Colon (tissue), 2 donors: ENCODE data around the gene VPS4A.
"Not testable (repeated sequence)": the region's sequence is repeated elsewhere in the genome, so short reads cannot be mapped to it uniquely, and the experiment has no call there.

ENCODE experiments used
- FAIRE-seq: peaks from 2 replicates; lab custom pipeline; 2012; peaks lifted over from hg19 to GRCh38; lab: Jason Lieb, UNC
- donor health status: control.
- donor health status: control.

The VPS4A gene

DNA sequence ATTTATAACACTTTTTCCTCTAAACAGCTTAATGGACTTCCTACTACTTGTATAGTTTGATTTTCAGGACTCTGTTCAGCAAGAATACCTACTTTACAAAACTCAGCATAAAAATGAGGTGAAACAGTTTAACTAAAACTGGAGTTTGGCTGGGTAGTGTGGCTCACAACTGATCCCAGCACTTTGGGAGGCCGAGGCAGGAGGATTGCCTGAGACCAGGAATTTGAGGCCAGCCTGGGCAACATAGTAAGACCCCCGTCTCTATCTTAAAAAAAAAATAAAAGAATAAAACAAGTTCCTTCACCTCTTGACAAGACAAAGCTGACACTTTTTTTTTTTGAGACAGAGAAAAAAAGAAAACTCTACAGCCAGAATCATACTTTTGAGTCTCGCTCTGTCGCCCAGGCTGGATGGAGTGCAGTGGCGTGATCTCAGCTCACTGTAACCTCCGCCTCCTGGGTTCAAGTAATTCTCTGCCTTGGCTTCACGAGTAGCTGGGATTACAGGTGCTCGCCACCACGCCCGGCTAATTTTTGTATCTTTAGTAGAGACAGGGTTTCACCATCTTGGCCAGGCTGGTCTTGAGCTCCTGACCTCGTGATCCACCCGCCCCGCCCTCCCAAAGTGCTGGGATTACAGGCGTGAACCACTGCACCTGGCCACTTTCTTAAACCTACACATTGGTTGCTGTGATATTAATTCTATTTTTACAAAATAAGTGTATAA lies 16.6 kb downstream of the VPS4A start:
- no peak for FAIRE-seq

- no peak for FAIRE-seq
Measured at GRCh38 chr16:69328854-69329316, 17.7 kb downstream of the VPS4A start.

DNA sequence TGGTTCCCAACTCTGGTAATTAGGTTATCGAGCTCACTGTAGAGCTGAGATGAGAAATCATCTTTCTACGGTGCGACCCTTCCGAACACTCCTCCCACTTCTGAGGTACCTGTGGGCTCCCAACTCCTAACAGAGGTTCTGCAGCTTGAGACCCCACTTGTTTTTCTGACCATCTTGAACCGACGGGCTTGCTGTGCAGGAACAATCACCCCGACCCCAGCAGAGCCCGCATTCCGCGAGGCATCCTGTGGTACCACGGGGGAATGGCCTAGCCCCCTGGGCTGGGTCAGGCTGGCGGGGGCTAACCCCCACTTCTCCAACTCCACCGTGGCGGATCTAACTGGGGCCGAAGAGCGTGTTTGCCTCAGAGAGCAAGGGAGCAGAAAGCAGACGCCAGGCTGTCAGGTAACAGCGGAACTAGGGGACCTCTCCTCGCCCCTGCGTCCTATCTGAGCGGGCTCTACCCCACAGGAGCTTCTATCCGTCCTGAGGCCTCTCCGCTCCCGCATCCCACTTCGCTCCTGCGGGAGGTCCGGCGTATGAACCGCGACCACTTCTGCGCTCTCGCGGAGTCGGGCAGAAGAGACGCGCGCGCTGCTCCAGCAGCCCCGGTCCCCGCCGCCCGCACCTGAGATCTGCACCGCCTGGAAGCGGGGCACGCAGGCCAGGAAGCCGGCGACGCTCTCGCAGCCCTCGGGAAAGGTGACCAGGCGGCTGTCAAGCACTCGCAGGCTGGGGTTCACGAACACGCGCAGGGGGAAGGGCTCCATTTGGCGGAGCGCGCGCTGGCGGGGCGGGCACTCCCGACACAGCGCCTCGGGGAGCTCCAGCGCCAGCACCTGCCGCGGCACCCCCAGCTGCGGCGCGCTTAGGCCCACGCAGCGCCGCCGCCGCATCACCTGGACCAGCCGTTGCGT lies 18.5 kb downstream of the VPS4A start:
- no peak for FAIRE-seq

DNA sequence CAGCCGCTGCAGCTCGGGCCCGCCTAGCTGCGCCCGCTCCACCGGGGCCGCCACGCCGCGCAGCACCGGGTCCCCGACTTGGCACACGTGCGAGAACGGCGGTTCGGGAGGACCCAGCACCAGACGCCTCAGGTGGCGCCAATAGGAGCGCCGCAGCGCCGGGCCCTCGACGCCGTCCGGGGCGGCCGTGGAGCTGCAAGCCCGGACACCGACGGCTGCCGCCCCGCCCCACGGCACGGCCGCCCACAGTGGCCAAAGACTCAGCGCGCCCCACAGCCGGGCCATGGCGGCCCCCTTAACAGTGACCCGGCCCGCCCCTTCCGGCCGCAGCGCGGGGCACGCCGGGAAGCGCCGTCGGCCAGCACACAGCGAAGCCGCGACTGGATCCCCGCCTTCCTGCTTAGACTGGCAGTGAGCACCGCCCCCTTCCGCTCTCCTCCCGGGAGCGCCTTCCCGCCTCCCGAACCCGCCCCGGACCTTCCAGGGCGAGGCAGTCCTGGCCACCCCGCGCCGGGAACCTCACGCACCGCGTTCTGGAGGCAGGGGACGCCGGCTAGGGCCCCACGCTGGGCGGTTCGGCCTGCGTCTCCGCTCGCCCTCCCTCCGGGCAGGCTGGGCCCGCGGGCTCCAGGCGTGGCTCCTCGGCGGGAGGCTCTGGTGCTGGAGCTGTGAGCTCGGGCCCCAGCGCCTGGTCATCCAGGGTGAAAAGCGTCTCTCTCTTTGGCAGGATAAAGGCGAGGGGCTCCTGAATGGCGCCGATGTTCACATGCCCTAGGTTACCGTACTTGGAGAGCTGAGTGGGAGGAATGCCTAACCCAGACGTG lies 19.3 kb downstream of the VPS4A start, which contains the start of gene PDF:
TSS of gene PDF (minus strand) at position 303 of the 824 bp plus-strand sequence. CDS start at position 285, 18 bp downstream.
- no peak for FAIRE-seq

DNA sequence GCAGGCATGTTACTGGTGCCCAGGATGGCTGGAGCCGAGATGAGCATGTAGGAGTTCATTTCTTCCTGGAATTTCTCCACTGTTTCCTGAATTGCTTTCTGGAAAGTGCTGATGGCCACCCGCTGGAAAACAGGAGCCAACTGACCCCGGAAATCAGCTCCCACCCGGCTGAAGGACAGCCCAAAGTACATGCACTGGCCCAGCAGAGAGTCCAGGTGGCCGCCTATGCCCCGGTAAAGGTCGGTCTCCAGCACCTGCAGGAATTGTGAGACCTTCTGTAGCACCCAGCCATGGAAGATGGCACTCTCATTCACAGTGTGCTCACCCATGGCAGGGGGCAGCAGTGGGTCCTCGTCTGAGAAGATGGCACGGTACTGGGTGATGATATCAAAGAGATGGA lies 23.5 kb downstream of the VPS4A start:
- FAIRE-seq: no peak

DNA sequence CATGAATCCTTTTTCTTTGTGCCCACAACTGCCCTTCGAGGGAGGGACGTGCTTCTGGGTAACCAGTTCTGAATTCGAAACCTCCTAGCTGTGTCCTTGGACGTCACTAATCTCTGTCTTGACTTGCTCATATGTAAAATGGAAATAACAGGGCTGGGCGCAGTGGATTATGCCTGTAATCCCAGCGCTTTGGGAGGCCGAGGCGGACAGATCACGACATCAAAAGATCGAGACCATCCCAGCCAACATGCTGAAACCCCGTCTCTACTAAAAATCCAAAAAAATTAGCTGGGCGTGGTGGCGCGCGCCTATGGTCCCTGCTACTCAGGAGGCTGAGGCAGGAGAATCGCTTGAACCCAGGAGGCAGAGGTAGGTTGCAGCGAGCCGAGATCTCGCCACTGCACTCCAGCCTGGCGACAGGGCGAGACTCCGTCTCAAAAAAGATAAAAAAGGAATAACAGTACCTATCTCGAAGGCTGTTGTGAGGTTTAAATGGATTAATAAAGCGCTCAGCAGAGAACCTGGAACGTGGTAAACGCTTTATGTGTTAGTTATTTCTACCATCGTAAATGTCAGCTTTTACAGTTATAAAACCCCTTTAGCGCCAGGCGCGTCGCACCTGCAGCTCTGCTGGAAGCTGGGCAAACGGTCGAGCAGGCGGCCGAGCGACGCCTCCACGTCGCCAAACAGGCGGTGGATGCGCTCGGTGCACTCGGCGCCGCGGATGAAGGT lies 27.6 kb downstream of the VPS4A start:
- no peak for FAIRE-seq

- peak; percentile 18 for FAIRE-seq
Measured at GRCh38 chr16:69339289-69340094, 28.3 kb downstream of the VPS4A start, which contains the start of the genes COG8 and NIP7. Gene COG8 (minus strand): TSS chr16:69339564. CDS start chr16:69339552, 12 bp downstream. Gene NIP7 (plus strand): TSS chr16:69339772. CDS start chr16:69339830, 58 bp downstream.

- no peak for FAIRE-seq
Measured at GRCh38 chr16:69340095-69340644, 29.0 kb downstream of the VPS4A start.

- FAIRE-seq: no peak
Measured at GRCh38 chr16:69344171-69344570, 33.0 kb downstream of the VPS4A start.

- FAIRE-seq: no peak
Measured at GRCh38 chr16:69345923-69346322, 34.8 kb downstream of the VPS4A start.

- no peak for FAIRE-seq
Measured at GRCh38 chr16:69346683-69347082, 35.5 kb downstream of the VPS4A start.

DNA sequence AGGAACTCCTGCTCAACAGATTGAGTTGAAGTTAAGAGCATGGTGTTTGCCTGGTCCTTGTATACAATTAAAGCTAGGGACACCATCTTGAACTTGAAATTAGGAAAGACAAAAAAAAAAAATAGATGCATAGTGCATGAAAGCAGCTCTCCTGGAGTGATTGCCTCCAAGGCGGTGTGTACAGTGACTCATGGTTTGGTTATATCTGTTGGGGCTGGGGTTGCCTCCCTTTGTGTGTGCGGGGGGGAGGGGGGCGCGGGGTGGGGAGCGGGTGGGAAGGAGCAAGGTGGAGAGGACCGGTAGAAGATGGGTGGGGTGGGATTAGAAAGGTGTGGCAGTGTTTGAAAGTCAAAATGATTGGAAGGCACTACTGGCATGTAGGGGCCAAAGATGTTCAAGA lies 37.1 kb downstream of the VPS4A start:
- no peak for FAIRE-seq

DNA sequence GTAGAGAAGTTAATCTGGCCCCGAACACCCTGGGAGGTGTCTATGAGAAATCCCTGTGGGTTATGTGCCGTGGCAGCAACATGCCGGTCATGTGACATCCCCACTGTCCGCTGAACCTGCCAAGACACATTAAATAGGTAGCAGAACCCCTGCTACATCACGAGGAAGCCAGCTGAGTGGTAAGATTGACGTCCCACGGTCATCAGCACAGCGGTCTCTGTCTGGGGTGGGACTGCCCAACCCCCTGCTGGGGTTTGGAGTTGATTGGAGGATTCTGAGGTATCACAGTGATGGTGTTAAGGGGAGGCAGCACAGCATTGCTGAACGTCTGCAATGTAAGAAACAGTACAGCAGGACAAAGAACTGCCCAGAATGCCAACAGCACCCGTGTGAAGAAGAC lies 38.4 kb downstream of the VPS4A start:
- no peak for FAIRE-seq

DNA sequence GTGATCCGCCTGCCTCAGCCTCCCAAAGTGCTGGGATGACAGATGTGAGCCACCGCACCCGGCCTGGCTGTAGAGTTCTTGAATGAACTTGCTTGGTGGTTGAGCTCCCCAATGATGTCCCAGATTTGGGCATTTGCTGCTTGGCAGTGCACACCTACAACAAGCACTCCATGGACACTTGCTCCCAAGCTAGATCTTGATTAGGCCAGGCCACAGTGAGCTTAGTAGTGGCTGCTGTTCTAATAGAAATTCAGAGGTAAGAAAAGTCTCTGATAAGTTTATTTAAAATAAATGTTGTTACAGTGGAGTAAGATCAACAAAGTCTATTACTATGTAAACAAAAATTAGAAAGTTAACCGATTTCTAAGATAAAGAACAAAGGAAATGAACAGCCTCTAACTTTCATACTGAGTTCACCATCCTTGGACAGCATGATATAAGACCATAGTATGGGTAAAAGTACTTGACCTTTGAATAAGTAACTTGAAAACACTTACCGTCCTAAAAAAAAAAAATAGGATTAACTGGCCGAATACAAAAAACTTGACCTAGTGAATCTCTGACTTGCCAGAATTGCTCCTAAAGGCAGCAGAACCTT lies 39.5 kb downstream of the VPS4A start:
- no peak for FAIRE-seq

- no peak for FAIRE-seq
Measured at GRCh38 chr16:69351309-69352027, 40.3 kb downstream of the VPS4A start, which contains the start of gene TMED6. Gene TMED6 (minus strand): TSS chr16:69351786. CDS start chr16:69351753, 33 bp downstream.

DNA sequence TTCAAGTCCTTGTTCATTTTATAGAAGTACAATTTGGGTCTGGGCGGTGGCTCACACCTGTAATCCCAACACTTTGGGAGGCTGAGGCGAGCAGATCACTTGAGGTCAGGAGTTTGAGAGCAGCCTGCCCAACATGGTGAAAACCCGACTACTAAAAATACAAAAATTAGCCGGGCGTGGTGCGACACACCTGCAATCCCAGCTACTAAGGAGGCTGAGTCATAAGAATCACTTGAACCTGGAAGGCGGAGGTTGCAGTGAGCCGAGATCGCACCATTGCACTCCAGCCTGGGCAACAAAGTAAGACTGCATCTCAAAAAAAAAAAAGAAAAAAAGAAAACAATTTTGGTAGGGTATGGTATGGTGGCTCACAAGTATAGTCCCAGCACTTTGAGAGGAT lies 48.9 kb downstream of the VPS4A start:
- FAIRE-seq: not testable (repeated sequence)

DNA sequence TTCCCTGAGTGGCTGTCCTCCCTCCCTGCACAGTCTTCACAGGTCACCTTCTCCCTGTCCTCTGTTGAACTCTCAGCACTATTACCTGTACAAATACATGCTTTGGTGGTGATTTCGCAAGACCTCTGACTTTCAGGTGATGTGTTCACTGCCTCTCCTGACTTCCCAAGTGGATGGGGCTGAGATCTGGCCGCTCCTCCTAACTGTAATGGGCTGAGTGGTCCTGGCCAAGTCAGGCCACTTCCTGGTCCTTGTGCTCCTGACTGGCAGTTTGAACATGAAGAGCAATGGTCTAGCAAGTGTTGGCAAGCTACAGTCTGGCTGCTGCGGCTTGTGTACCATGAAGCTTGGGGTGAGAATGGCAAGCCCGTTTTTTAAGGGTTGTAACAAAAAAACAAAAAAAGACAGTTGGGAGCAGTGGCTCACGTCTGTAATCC lies 52.1 kb downstream of the VPS4A start:
- no peak for FAIRE-seq

GRCh38 chr16:69364088-69364487 lies 52.9 kb downstream of the VPS4A start:
- FAIRE-seq: no peak

GRCh38 chr16:69365901-69366300 lies 54.8 kb downstream of the VPS4A start:
- FAIRE-seq: no peak
